Spleen (tissue), 11 donors: ENCODE data around the gene SLC1A4. TPM values are rescaled to one million over a fixed set of nuclear protein-coding genes. Genes with fewer than 3 reads are reported as not detected.

Source experiments
- DNase-seq: peaks from one replicate; pipeline ENCODE4 v3.0.0-alpha.2; 2020
- H3K27ac ChIP-seq, 8 donors: fragments of 200-600 bp; sonication (generic) in 7 of 8; 1 replicate in 4 of 8; 2 replicates in 4 of 8; pipeline versions ENCODE4 v1.5.0 to v1.8.0; 2016 to 2021; ENCODE audit warnings: inconsistent platforms in 4 of 8, mild to moderate bottlenecking in 4 of 8, moderate library complexity in 1 of 8
- H3K27me3 ChIP-seq, 7 donors: fragments of 200-600 bp; sonication (generic) in 6 of 7; replicated peaks in 1 of 7; 1 replicate in 4 of 7; 2 replicates in 3 of 7; pipeline versions ENCODE4 v1.5.0 to v1.8.0; 2016 to 2021; ENCODE audit warnings: inconsistent platforms in 3 of 7, mild to moderate bottlenecking in 1 of 7
- H3K36me3 ChIP-seq, 6 donors: fragments of 200-600 bp; sonication (generic) in 5 of 6; 1 replicate in 4 of 6; 2 replicates in 2 of 6; pipeline versions ENCODE4 v1.5.0 to v1.8.0; 2016 to 2021; ENCODE audit warnings: inconsistent platforms in 2 of 6
- H3K4me1 ChIP-seq, 6 donors: fragments of 200-600 bp; sonication (generic) in 5 of 6; 1 replicate in 3 of 6; 2 replicates in 3 of 6; pipeline versions ENCODE4 v1.5.0 to v1.8.0; 2016 to 2021; ENCODE audit warnings: inconsistent platforms in 3 of 6
- H3K4me3 ChIP-seq, 8 donors: fragments of 200-600 bp; sonication (generic) in 7 of 8; 1 replicate in 4 of 8; 2 replicates in 4 of 8; pipeline versions ENCODE4 v1.5.0 to v1.8.0; 2016 to 2021; ENCODE audit warnings: inconsistent platforms in 4 of 8, mild to moderate bottlenecking in 4 of 8, moderate library complexity in 2 of 8
- H3K9me3 ChIP-seq, 8 donors: fragments of 200-600 bp; sonication (generic) in 7 of 8; 1 replicate in 4 of 8; 2 replicates in 4 of 8; pipeline versions ENCODE4 v1.5.0 to v1.8.0; 2016 to 2021; ENCODE audit warnings: inconsistent platforms in 4 of 8
- CTCF ChIP-seq, 11 experiments: fragments of 200-600 bp in 7 of 11; fragments of 450-650 bp in 4 of 11; sonication (generic) in 4 of 11; IDR thresholded peaks in 8 of 11; conservative IDR thresholded peaks in 3 of 11; 1 replicate in 7 of 11; 2 replicates in 4 of 11; pipeline versions ENCODE4 v1.4.0 to v1.8.0; 2016 to 2021; ENCODE audit warnings: antibody characterized with exemption in 11 of 11, inconsistent platforms in 4 of 11, mild to moderate bottlenecking in 1 of 11
- POLR2A ChIP-seq, 3 donors: fragments of 450-650 bp; IDR thresholded peaks; one replicate each; pipeline ENCODE4 v1.5.1; 2017; ENCODE audit warnings: antibody characterized with exemption in 3 of 3, mild to moderate bottlenecking in 1 of 3
- POLR2AphosphoS5 ChIP-seq, 3 donors: sonication (generic); formaldehyde crosslinking; IDR thresholded peaks; one replicate each; pipeline ENCODE4 v1.5.1; 2017; ENCODE audit warnings: antibody characterized with exemption in 3 of 3
- WGBS, 5 donors: extraction: QIAGEN DNeasy Blood & Tissue Kit in 3 of 5; methylation state at CpG; one replicate each; pipeline versions ENCODE4 v1.1.5 to v1.1.7; 2013 to 2018; 5-methylcytosine and 5-hydroxymethylcytosine counted together
- intact Hi-C: fragments of 100-400 bp; cut with DNase I; formaldehyde crosslinking; loops from one replicate; pipeline ENCODE4 v1.15.0; 2023; ENCODE audit warnings: low total_unique reads
- polyA plus RNA-seq, 3 donors: library from polyadenylated mRNA; stranded (reverse); fragments of 200-250 nt; gene quantifications; one replicate each; pipeline ENCODE4 v1.2.1, GENCODE V29; 2013
- total RNA-seq, 7 donors: library from RNA; depleted of rRNA in 3 of 7; stranded (reverse); fragments of >200 nt in 3 of 7; fragmentation: NEBNext Ultra II Directional in 4 of 7; extraction: Animal tissue kit (Norgen Biotek cat#: 25700) in 4 of 7; gene quantifications; one replicate each; pipeline versions ENCODE4 v1.1.0 to v1.2.1, GENCODE V29; 2016 to 2021
- donor health status: healthy with polysubstance abuse.
- donor health status: DM: no; HTN: no; CAD: no; lungs with moderate emphysema.
- donor health status: DM: no; HTN: no; CAD: no.
- donor health status: Bipolar disorder and iron deficiency.
- donor health status: healthy.
- donor health status: DM: no; HTN: no; CAD: no.
- donor health status: DM: yes; HTN: yes; CAD: no.

SLC1A4 gene
- total and polyA plus RNA-seq, 10 donors, result 2.5 to 32.0 (median 15.7) TPM

DNA sequence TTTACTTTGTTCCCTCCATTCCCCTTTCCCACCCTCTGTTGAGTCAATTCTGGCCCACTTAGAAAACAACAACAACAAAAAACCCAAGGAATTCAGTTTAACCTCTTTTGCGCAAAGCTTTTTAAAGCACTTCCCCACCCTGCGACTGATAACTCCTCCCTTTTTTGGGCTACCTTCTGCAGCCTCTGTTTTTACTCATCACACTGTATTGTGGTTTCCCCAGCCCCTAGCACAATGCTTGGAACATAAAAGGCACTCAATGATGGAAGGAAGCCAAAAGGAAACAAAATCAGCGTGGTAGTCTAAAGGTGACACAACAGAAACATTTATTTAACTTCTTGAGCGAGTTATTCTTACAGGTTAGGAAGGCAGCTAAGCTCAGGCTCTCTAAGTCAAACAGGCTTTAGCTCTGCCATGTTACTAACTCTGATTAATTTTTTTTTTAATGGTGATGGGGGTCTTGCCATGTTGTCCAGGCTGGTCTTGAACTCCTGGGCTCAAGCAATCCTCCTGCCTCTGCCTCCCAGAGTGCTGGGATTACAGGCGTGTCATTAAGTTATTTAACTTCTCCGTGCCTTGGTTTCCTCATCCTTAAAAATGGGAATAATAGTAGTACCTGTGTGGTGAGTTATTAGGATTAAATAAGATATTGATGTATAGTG is 68.3 kb downstream of the SLC1A4 start:
- no peak for DNase-seq
- 33 to 43% (median 37%) methylated on average over 6 of the region's 6 CpGs for WGBS, 5 donors
- intact Hi-C loops, result no loop called here
- no peaks in the 10 kb centered on the region for H3K27me3 ChIP-seq
- H3K27ac ChIP-seq, result peak overlapping the region in 7 of 8 donors; percentile 87 to 93 (median 92)
- no peaks in the 10 kb centered on the region for H3K9me3 ChIP-seq
- TF ChIP-seq POLR2AphosphoS5 (IDR thresholded peaks at IDR 0.05), result no peak
- TF ChIP-seq CTCF (IDR thresholded peaks at IDR 0.05 in 8 of 11, conservative IDR thresholded peaks at IDR 0.05 in 3 of 11), result no peak
- TF ChIP-seq POLR2A (IDR thresholded peaks at IDR 0.05), result no peak
- peak overlapping the region; percentile 70 to 99 (median 94) for H3K4me3 ChIP-seq
- H3K36me3 ChIP-seq, result no peaks in the 10 kb centered on the region
- H3K4me1 ChIP-seq, result peaks cover 40 to 90% (median 69%) of the 10 kb centered on the region in 6 donors

DNA sequence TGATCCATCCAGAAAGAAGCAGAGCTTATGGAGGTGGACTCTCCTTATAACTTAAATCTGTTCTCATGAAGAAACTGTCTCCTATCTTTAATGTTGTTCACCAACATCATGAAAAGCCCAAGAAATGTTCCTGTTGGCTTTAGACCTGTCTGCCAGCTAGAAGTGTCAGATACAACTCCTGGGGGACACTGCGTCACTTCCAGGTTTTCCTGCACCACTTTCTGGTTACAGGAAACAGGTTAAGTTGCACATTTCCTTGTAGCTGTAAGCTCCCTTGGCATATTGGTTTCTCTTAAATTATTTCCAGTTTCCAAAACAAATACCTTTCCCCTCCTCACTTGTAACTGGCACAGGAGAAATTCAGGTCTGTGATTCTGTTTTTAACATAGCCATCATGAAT is 69.9 kb downstream of the SLC1A4 start:
- peaks cover 30 to 90% (median 61%) of the 10 kb centered on the region in 6 donors for H3K4me1 ChIP-seq
- no peaks in the 10 kb centered on the region for H3K27me3 ChIP-seq
- H3K9me3 ChIP-seq, result no peaks in the 10 kb centered on the region
- H3K27ac ChIP-seq, result peak overlapping the region in 6 of 8 donors; percentile 21 to 65 (median 50)
- no peak for DNase-seq
- H3K36me3 ChIP-seq, result no peaks in the 10 kb centered on the region
- WGBS, 5 donors, result 35 to 59% (median 44%) methylated on average over 1 of the region's 1 CpG
- intact Hi-C loops, result no loop called here
- H3K4me3 ChIP-seq, result no peak overlapping the region
- TF ChIP-seq POLR2AphosphoS5 (IDR thresholded peaks at IDR 0.05), result peak in 1 of 3 donors; percentile 74
- no peak for TF ChIP-seq POLR2A (IDR thresholded peaks at IDR 0.05)

DNA sequence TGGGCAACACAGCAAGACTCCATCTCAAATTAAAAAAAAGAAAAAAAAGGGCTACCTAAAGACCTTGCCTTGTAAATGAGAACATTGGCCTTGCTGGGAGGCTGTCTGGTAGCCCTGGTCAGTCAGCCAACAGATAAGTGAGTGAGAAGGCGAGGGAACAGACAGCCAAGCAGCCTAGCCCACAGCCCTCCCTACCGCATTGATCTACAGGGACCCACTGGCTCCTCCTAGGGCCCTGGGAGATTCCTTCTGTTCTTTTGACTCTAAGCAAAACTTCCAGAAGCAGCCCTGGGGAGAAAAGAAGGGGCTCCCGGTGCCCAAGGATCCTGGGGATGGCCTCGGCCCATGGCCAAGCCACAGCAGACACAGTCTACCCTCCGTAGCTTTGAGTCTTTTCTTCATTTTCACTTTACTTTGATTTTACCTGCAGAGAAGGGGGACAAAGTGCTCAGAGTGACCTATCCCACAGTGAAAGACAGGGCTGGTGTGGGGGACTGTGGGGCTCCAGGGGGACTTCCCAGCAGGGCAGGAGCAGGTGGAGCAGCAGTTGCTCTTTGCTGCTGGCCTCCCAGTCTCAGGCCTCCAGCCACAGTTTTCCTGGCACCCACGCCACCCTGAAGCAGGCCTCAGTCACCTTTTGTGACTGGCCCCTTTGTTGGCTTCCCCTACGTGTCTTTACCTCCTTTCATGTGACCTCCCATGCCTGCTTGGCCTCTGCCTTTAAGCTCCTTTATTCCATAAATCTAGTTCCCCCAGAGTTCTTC is 72.1 kb downstream of the SLC1A4 start:
- H3K27me3 ChIP-seq, result no peaks in the 10 kb centered on the region
- no peak for DNase-seq
- no peaks in the 10 kb centered on the region for H3K36me3 ChIP-seq
- H3K9me3 ChIP-seq, result no peaks in the 10 kb centered on the region
- peaks cover 30 to 96% (median 63%) of the 10 kb centered on the region in 6 donors for H3K4me1 ChIP-seq
- TF ChIP-seq CTCF (IDR thresholded peaks at IDR 0.05 in 8 of 11, conservative IDR thresholded peaks at IDR 0.05 in 3 of 11) (no peak), POLR2AphosphoS5 (IDR thresholded peaks at IDR 0.05) (no peak), POLR2A (IDR thresholded peaks at IDR 0.05) (no peak)
- intact Hi-C loops, result loop anchor here (10.0 kb wide), 1 partner anchor 63 kb away; no protein-coding TSS in a partner anchor
- WGBS, 5 donors, result 85 to 88% (median 87%) methylated on average over 7 of the region's 7 CpGs
- no peak overlapping the region for H3K27ac ChIP-seq
- H3K4me3 ChIP-seq, result no peak overlapping the region

DNA sequence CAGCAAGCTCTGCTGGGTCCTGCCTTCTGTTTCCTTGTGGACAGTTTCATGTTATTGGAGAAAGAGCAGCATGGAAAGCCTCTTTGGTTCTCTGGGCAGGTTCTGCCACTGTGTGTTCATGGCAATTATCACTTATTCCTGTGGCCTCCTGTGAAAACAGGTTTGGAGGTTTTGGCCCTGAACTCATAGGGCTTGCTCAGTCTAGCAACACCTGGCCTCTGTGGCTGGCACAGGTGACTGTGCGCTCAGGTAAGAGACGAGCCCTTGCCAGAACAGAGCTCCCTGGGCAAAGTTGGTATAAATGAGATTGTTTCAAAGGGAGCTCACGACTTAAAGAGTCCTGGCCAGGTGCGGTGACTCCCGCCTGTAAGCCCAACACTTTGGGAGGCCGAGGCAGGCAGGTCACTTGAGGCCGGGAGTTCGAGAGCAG is 72.7 kb downstream of the SLC1A4 start:
- intact Hi-C loops, result loop anchor here (10.0 kb wide), 1 partner anchor 63 kb away; no protein-coding TSS in a partner anchor
- Histone ChIP-seq H3K27me3 (no peaks in the 10 kb centered on the region), H3K36me3 (no peaks in the 10 kb centered on the region), H3K4me3 (no peak overlapping the region), H3K4me1 (peaks cover 30 to 100% (median 64%) of the 10 kb centered on the region in 6 donors), H3K27ac (no peak overlapping the region), H3K9me3 (no peaks in the 10 kb centered on the region)
- no peak for DNase-seq
- TF ChIP-seq POLR2AphosphoS5 (IDR thresholded peaks at IDR 0.05), result no peak
- TF ChIP-seq CTCF (IDR thresholded peaks at IDR 0.05 in 8 of 11, conservative IDR thresholded peaks at IDR 0.05 in 3 of 11), result no peak
- WGBS, 5 donors, result 91 to 98% (median 94%) methylated on average over 8 of the region's 8 CpGs
